ENCODE results near the gene SYT13.

SYT13 gene

DNA sequence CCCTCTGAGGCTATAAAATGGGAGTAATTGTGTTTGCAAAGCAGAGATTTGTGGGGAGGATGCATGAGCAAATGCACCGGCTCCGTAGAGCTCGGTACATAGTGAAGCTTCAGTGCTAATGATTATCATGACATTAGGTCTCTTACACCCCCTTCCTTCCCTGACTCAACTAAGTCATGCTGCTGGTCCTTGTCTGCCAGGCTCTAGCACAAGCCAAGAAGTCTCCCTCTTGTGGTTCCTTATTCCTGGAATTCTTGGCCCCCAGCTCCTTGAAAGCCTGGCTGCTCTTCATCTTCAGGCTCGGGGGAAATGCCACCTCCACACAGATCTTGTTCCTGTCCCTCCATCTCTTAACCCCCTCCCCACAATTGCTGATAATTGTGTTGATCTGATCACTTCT is 45.7 kb upstream of the SYT13 start:
- no peak for DNase-seq (ENCODE audit: low read depth)
- TF ChIP-seq, protein P1, sequence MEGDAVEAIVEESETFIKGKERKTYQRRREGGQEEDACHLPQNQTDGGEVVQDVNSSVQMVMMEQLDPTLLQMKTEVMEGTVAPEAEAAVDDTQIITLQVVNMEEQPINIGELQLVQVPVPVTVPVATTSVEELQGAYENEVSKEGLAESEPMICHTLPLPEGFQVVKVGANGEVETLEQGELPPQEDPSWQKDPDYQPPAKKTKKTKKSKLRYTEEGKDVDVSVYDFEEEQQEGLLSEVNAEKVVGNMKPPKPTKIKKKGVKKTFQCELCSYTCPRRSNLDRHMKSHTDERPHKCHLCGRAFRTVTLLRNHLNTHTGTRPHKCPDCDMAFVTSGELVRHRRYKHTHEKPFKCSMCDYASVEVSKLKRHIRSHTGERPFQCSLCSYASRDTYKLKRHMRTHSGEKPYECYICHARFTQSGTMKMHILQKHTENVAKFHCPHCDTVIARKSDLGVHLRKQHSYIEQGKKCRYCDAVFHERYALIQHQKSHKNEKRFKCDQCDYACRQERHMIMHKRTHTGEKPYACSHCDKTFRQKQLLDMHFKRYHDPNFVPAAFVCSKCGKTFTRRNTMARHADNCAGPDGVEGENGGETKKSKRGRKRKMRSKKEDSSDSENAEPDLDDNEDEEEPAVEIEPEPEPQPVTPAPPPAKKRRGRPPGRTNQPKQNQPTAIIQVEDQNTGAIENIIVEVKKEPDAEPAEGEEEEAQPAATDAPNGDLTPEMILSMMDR (IDR thresholded peaks at IDR 0.05; ENCODE audit: low read depth, low read length, missing control alignments): no peak
- no peak overlapping the region for H3K4me3 ChIP-seq (ENCODE audit: low read depth, low read length)
- in situ Hi-C loops (cut with HindIII; ENCODE audit: low sequenced_read_pairs): loop anchor here (25.0 kb wide), 1 partner anchor 395 kb away; no protein-coding TSS in a partner anchor

DNA sequence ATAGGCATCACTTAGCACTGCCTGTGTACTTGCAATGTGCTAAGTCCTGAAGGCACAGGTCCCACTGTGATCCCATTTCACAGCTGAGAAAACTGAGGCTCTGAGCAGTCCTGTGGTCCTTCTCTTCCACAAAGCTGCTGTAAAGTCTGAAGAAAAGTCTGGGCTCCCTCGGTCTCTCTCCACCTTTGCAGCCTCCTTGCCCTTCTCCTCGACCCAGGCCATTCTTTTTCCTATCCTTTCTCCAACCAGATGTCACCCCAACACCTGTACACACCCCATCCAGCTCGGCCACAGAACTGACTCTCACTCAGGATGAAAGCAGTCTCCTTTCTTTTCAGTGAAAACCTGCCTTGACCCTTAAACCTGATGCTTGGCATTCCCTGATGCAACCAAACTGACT is 42.6 kb upstream of the SYT13 start:
- no peak overlapping the region for H3K4me3 ChIP-seq (ENCODE audit: low read depth, low read length)
- in situ Hi-C loops (cut with HindIII; ENCODE audit: low sequenced_read_pairs): loop anchor here (25.0 kb wide), 1 partner anchor 391 kb away; no protein-coding TSS in a partner anchor
- DNase-seq (ENCODE audit: low read depth): no peak
- TF ChIP-seq, protein P1 (IDR thresholded peaks at IDR 0.05; ENCODE audit: low read depth, low read length, missing control alignments): no peak

DNA sequence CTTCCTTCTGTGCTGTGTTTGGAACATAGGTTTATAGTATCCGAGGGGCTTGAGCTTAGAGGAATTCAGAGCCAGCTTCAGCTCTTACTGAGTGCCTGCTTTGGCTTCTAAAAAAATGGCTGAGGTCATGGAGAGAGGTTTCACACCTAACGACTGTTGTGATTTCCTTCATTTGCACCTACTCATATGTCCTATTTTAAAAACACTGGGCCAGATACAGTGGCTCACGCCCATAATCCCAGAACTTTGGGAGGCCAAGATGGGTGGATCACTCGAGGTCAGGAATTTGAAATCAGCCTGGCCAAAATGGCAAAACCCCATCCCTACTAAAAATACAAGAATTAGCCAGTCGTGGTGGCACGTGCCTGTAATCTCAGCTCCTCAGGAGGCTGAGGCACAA is 38.3 kb upstream of the SYT13 start:
- no peak overlapping the region for H3K4me3 ChIP-seq (ENCODE audit: low read depth, low read length)
- in situ Hi-C loops (cut with HindIII; ENCODE audit: low sequenced_read_pairs): no loop called here

DNA sequence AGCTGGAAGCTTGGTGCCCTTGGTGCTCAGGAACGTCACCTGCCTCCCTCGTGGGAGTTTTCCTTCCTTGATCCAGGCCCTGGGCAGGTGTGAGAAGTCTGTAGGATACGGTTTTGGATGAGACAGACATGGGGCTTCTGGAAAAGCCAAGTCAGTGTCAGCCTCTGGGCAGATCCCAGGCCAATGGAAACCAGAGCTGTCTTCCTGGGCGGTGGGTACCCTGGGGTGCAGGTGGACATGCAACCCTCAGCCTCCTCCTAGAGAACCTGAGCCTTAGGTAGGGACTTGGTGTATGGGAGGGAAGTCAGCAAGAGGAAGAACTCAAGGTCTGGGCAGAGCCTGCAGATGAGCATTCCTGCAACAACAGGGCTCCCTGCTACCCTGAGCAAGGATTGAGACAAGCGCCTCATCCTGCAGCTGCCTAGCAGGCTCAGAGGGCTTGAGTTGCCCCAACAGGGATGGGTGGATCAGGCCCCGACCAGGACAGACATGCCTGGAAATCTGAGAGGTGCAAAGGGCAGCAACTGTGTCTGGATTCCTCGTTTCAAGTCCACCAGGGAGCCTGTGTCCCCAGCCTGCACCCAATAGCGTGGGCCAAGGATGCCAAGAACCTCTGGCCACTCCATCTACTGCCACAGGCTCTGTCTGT is 37.6 kb upstream of the SYT13 start:
- no peak overlapping the region for H3K4me3 ChIP-seq (ENCODE audit: low read depth, low read length)
- TF ChIP-seq, protein P1 (IDR thresholded peaks at IDR 0.05; ENCODE audit: low read depth, low read length, missing control alignments): no peak
- in situ Hi-C loops (cut with HindIII; ENCODE audit: low sequenced_read_pairs): no loop called here
- DNase-seq (ENCODE audit: low read depth): no peak

More for the DNA sequence above, 38.3 kb upstream of the SYT13 start:
- TF ChIP-seq, protein P1 (IDR thresholded peaks at IDR 0.05; ENCODE audit: low read depth, low read length, missing control alignments): no peak
- DNase-seq (ENCODE audit: low read depth): no peak

DNA sequence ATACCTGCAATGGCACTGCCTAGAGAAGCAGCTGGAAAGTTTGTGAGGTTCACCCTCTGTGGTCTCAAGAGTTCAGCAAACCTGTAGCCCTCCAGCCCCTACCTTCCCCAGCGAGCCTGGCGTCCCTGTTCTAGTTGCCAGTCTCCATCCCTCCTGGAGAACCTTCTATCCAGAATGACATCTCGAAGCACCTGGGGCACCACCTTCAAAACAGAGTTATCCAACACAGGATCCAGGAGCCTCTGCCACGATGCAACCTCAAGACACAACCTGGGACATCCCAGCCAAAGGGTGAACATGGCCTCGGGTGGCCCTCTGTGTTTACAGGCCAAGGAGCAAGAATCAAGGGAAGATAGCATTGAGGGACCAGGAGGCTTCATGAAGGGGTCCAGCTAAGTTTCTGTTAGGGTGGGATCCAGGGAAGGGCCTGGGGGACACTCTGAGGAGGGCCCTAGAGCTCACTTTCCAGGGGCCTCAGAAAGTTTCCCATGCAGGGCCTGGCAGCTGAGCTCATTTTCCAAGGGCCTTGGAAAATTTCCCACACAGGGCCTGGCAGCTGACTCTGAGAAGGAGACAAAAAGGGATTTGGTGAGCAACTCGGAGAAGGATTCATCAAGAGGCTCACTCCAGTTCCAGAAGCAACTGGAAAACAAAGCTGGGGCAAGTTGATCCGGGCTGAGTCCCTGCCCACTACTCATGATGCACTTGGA is 36.9 kb upstream of the SYT13 start:
- TF ChIP-seq, protein P1 (IDR thresholded peaks at IDR 0.05; ENCODE audit: low read depth, low read length, missing control alignments): no peak
- in situ Hi-C loops (cut with HindIII; ENCODE audit: low sequenced_read_pairs): no loop called here
- H3K4me3 ChIP-seq (ENCODE audit: low read depth, low read length): no peak overlapping the region
- DNase-seq (ENCODE audit: low read depth): no peak

DNA sequence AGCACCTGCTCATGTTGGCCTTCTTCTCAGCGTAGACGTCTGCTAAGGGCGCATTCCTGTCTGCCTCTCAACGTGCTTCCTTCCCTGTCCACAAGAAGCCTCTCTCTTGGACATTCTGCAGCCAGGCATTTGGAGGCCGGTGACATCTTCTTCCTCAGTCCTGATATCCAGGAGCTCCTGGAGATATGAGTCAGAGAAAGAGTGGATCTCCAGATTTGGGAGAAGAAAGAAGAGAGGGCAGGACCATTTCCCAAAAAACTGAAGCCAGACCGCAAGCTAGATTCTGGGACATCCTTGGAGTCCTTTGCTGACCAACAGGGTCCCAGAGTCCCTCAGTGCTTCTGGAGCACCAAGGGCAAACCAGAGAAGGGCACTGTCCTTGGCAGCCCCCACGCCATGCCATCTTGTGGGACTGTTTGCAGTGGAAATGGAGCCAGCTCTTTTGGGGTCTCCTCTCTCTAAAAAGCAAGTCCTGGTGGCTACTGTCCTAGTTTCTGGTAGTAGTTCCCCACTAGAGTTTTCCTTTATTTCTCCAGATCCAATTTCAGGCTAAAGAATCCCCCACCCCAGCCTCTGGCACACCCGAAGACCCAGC is 36.1 kb upstream of the SYT13 start:
- TF ChIP-seq, protein P1 (IDR thresholded peaks at IDR 0.05; ENCODE audit: low read depth, low read length, missing control alignments): no peak

More for the DNA sequence above, 36.1 kb upstream of the SYT13 start:
- H3K4me3 ChIP-seq (ENCODE audit: low read depth, low read length): no peak overlapping the region
- in situ Hi-C loops (cut with HindIII; ENCODE audit: low sequenced_read_pairs): no loop called here
- no peak for DNase-seq (ENCODE audit: low read depth)
